Natural killer cell treated with Interleukin-12 subunit alpha and Interleukin-12 subunit beta and Interleukin-15 and Interleukin-18, amount 100 ng/mL, for 72 hours (primary cell): ENCODE results near the gene SLC25A13. TPM values are rescaled to one million over a fixed set of nuclear protein-coding genes. Genes with fewer than 3 reads are reported as not detected.
A peak's percentile ranks its signal among the peaks of the same experiment; 100 is the strongest.
"Not testable (repeated sequence)": the region's sequence is repeated elsewhere in the genome, so short reads cannot be mapped to it uniquely, and the experiment has no call there.

Experiments used
- ATAC-seq, 2 donors: fragments of 150-1000 bp; cut with Tn5 transposase in 1 of 2; sonication (Bioruptor Pico), chemical (Tn5 transposase) in 1 of 2; 2 replicates each; pipeline ENCODE4 v1.10.0; 2021
- DNase-seq: peaks from one replicate; pipeline ENCODE4 v3.0.0; 2022; ENCODE audit warnings: low spot score
- H3K27ac Mint-ChIP-seq, 2 donors: 1 replicate in 1 of 2; 2 replicates in 1 of 2; pipeline ENCODE4 v1.8.0; 2022; ENCODE audit warnings: mixed read lengths in 2 of 2, mild to moderate bottlenecking in 1 of 2, moderate library complexity in 1 of 2
- H3K27me3 Mint-ChIP-seq, 2 donors: 1 replicate in 1 of 2; 2 replicates in 1 of 2; pipeline ENCODE4 v1.8.0; 2022; ENCODE audit warnings: mixed read lengths in 2 of 2
- H3K36me3 Mint-ChIP-seq: one replicate; pipeline ENCODE4 v1.8.0; 2022; ENCODE audit warnings: mixed read lengths
- H3K4me1 Mint-ChIP-seq, 2 donors: 1 replicate in 1 of 2; 2 replicates in 1 of 2; pipeline ENCODE4 v1.8.0; 2022; ENCODE audit warnings: low read depth in 2 of 2, mixed read lengths in 2 of 2, mild to moderate bottlenecking in 1 of 2
- H3K4me3 Mint-ChIP-seq: one replicate; pipeline ENCODE4 v1.8.0; 2022; ENCODE audit warnings: mixed read lengths
- H3K9me3 Mint-ChIP-seq: 2 replicates; pipeline ENCODE4 v1.8.0; 2022; ENCODE audit warnings: mixed read lengths
- total RNA-seq, 2 donors: library from RNA; stranded (reverse); gene quantifications; one replicate each; pipeline ENCODE4 v1.2.3, GENCODE V29; 2022

The SLC25A13 gene
- 10 to 100 TPM; 15.9 to 17.0 TPM for total RNA-seq

GRCh38 chr7:96321658-96322372 is at the start of gene SLC25A13:
Gene SLC25A13 (minus strand): TSS chr7:96322098. CDS start chr7:96321956, 142 bp downstream.
- Mint-ChIP-seq H3K4me1 (peaks cover 14 to 18% of the 10 kb centered on the region in 2 donors), H3K4me3 (peak within 1 kb of the TSS; percentile 89), H3K27me3 (no peaks in the 10 kb centered on the region), H3K36me3 (no peaks in the 10 kb centered on the region), H3K27ac (peak within 1 kb of the TSS; percentile 74 to 94), H3K9me3 (no peaks in the 10 kb centered on the region)
- DNase-seq, result peak; percentile 86
- peak; percentile 97 for ATAC-seq

DNA sequence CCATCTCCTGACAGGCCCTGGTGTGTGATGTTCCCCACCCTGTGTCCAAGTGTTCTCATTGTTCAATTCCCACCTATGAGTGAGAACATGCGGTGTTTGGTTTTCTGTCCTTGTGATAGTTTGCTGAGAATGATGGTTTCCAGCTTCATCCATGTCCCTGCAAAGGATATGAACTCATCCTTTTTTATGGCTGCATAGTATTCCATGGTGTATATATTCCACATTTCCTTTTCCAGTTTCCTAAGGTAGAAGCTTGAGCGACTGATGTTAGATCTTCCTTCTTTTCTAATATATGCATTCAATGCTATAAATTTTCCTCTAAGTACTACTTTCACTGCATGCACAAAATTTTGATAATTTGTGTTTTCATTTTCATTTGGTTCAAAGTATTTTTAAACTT is 44.0 kb upstream of the SLC25A13 start:
- H3K27me3 Mint-ChIP-seq, result peaks cover 20 to 54% of the 10 kb centered on the region in 2 donors
- not testable (repeated sequence) for H3K9me3 Mint-ChIP-seq, H3K36me3 Mint-ChIP-seq, ATAC-seq, H3K27ac Mint-ChIP-seq, DNase-seq, H3K4me1 Mint-ChIP-seq, H3K4me3 Mint-ChIP-seq

- Mint-ChIP-seq H3K27ac (no peak overlapping the region), H3K27me3 (peaks cover 11 to 36% of the 10 kb centered on the region in 2 donors), H3K36me3 (peaks cover 3% of the 10 kb centered on the region), H3K9me3 (no peaks in the 10 kb centered on the region), H3K4me3 (no peak overlapping the region), H3K4me1 (no peaks in the 10 kb centered on the region)
- DNase-seq (no peak), ATAC-seq (no peak)
Observed at GRCh38 chr7:96361116-96361857, 39.4 kb upstream of the SLC25A13 start.

- H3K36me3 Mint-ChIP-seq, result no peaks in the 10 kb centered on the region
- no peak overlapping the region for H3K27ac Mint-ChIP-seq
- ATAC-seq (no peak), DNase-seq (no peak)
- H3K27me3 Mint-ChIP-seq, result peaks cover 13 to 32% of the 10 kb centered on the region in 2 donors
- H3K4me3 Mint-ChIP-seq, result no peak overlapping the region
- no peaks in the 10 kb centered on the region for H3K4me1 Mint-ChIP-seq
- H3K9me3 Mint-ChIP-seq, result no peaks in the 10 kb centered on the region
Observed at GRCh38 chr7:96359876-96360275, 38.0 kb upstream of the SLC25A13 start.

GRCh38 chr7:96358236-96358971 is 36.5 kb upstream of the SLC25A13 start:
- H3K27me3 Mint-ChIP-seq, result peaks cover 13 to 24% of the 10 kb centered on the region in 2 donors
- H3K27ac Mint-ChIP-seq, H3K36me3 Mint-ChIP-seq, ATAC-seq, H3K9me3 Mint-ChIP-seq, H3K4me1 Mint-ChIP-seq, DNase-seq, H3K4me3 Mint-ChIP-seq: not testable (repeated sequence)

- Mint-ChIP-seq H3K36me3 (no peaks in the 10 kb centered on the region), H3K4me1 (no peaks in the 10 kb centered on the region), H3K4me3 (no peak overlapping the region), H3K27ac (no peak overlapping the region), H3K9me3 (no peaks in the 10 kb centered on the region), H3K27me3 (peaks cover 9 to 14% of the 10 kb centered on the region in 2 donors)
- ATAC-seq, result no peak
- no peak for DNase-seq
Observed at GRCh38 chr7:96355990-96356506, 34.1 kb upstream of the SLC25A13 start.

GRCh38 chr7:96354881-96355280 is 33.0 kb upstream of the SLC25A13 start:
- DNase-seq, result no peak

DNA sequence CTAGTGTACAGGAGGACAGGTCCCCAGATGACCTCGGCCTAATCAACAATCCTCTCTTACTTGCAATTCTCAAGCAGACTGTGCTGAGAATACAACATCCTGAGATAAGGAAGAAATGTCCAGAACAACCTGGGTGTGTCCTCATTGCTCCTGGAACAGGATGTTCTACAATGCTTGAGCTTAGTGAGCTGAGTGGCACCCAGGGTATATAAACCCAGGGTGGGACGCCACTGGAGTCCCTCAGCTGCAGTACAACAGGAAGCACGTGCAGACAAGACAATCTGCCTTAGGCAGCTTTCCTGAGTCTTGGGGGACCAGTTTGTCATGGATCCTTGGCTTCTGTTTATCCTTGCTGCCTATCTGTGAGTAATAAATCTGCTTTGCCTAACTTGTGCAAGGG is 27.7 kb upstream of the SLC25A13 start:
- DNase-seq, result no peak
- no peak overlapping the region for H3K4me3 Mint-ChIP-seq
- no peak overlapping the region for H3K27ac Mint-ChIP-seq
- no peaks in the 10 kb centered on the region for H3K36me3 Mint-ChIP-seq
- ATAC-seq, result no peak
- H3K9me3 Mint-ChIP-seq, result no peaks in the 10 kb centered on the region
- no peaks in the 10 kb centered on the region for H3K4me1 Mint-ChIP-seq
- H3K27me3 Mint-ChIP-seq, result peaks cover 23 to 33% of the 10 kb centered on the region in 2 donors

More at GRCh38 chr7:96354881-96355280, 33.0 kb upstream of the SLC25A13 start:
- Mint-ChIP-seq H3K4me1 (no peaks in the 10 kb centered on the region), H3K4me3 (no peak overlapping the region), H3K36me3 (no peaks in the 10 kb centered on the region), H3K9me3 (no peaks in the 10 kb centered on the region), H3K27me3 (peaks cover 4 to 11% of the 10 kb centered on the region in 2 donors), H3K27ac (no peak overlapping the region)
- ATAC-seq, result no peak

DNA sequence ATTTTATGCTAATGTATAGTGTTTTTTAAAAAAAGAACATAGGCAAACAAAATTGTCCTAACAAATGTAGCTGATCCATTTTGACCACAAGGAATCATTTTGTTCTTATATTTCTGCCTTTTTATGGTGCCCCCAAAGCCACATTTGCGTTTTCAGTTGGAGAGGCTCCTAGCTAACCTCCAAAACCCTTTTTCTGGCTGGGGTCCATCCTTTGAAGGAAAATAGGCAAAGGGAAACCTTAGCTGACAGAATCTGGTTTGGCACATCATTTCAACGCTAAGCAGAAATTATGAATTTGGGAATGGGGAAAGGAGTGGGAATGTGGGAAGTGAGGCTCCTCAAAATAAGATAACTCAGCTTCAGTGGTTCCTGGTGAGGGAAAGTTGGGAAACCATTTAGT is 25.6 kb upstream of the SLC25A13 start:
- no peak for ATAC-seq
- Mint-ChIP-seq H3K27me3 (peaks cover 28 to 36% of the 10 kb centered on the region in 2 donors), H3K4me1 (no peaks in the 10 kb centered on the region), H3K27ac (no peak overlapping the region), H3K4me3 (no peak overlapping the region), H3K36me3 (no peaks in the 10 kb centered on the region), H3K9me3 (no peaks in the 10 kb centered on the region)
- DNase-seq, result no peak

- Mint-ChIP-seq H3K36me3 (no peaks in the 10 kb centered on the region), H3K4me3 (no peak overlapping the region), H3K27ac (no peak overlapping the region), H3K9me3 (no peaks in the 10 kb centered on the region), H3K27me3 (peaks cover 29 to 46% of the 10 kb centered on the region in 2 donors), H3K4me1 (no peaks in the 10 kb centered on the region)
- ATAC-seq, result no peak
- no peak for DNase-seq
Observed at GRCh38 chr7:96346293-96346953, 24.5 kb upstream of the SLC25A13 start.

GRCh38 chr7:96344236-96344635 is 22.3 kb upstream of the SLC25A13 start:
- H3K4me3 Mint-ChIP-seq, result no peak overlapping the region
- no peaks in the 10 kb centered on the region for H3K9me3 Mint-ChIP-seq
- H3K27ac Mint-ChIP-seq, result no peak overlapping the region
- no peaks in the 10 kb centered on the region for H3K4me1 Mint-ChIP-seq
- ATAC-seq (no peak), DNase-seq (no peak)
- no peaks in the 10 kb centered on the region for H3K36me3 Mint-ChIP-seq
- H3K27me3 Mint-ChIP-seq, result peaks cover 35 to 61% of the 10 kb centered on the region in 2 donors

- no peaks in the 10 kb centered on the region for H3K4me1 Mint-ChIP-seq
- ATAC-seq (no peak), DNase-seq (no peak)
- H3K27me3 Mint-ChIP-seq, result peaks cover 27 to 51% of the 10 kb centered on the region in 2 donors
- H3K9me3 Mint-ChIP-seq, result no peaks in the 10 kb centered on the region
- no peak overlapping the region for H3K27ac Mint-ChIP-seq
- H3K36me3 Mint-ChIP-seq, result no peaks in the 10 kb centered on the region
- H3K4me3 Mint-ChIP-seq, result no peak overlapping the region
Observed at GRCh38 chr7:96342049-96342448, 20.2 kb upstream of the SLC25A13 start.

- no peak overlapping the region for H3K27ac Mint-ChIP-seq
- H3K36me3 Mint-ChIP-seq, result no peaks in the 10 kb centered on the region
- ATAC-seq (no peak), DNase-seq (no peak)
- H3K4me3 Mint-ChIP-seq, result no peak overlapping the region
- H3K27me3 Mint-ChIP-seq, result peaks cover 25 to 40% of the 10 kb centered on the region in 2 donors
- H3K9me3 Mint-ChIP-seq, result no peaks in the 10 kb centered on the region
- no peaks in the 10 kb centered on the region for H3K4me1 Mint-ChIP-seq
Observed at GRCh38 chr7:96337519-96337918, 15.6 kb upstream of the SLC25A13 start.
